HepG2 (cell line): ENCODE results near the gene TGM1. TPM values are rescaled to one million over a fixed set of nuclear protein-coding genes. Genes with fewer than 3 reads are reported as not detected.

Experiments
- ATAC-seq: fragments of 200-7000 bp; cut with Tn5 transposase; 3 replicates; pipeline ENCODE4 v1.9.1; 2020; ENCODE audit warnings: mild to moderate bottlenecking, moderate library complexity
- BruUV-seq: library from RNA; stranded (reverse); fragments of 400-500 nt; replicated peaks from 2 replicates; lab custom pipeline; 2021; lab: Mats Ljungman, UMichigan
- CTCF ChIA-PET: fragments of 300-600 bp; formaldehyde crosslinking; extraction: SDS; loops from one replicate; lab custom pipeline; 2021; ENCODE audit warnings: low total read pairs, inconsistent platforms, low intra/inter-chr PET ratio; lab: Yijun Ruan, JAX
- POLR2A ChIA-PET: fragments of 350-600 bp; sonication (Branson Sonifier 250); formaldehyde crosslinking; loops from one replicate; lab custom pipeline; 2020; ENCODE audit warnings: antibody characterized with exemption, inconsistent platforms; lab: Yijun Ruan, JAX
- DNase-seq: peaks from one replicate; pipeline ENCODE4 v3.0.0-alpha.2; 2015; ENCODE audit warnings: low spot score
- FAIRE-seq: peaks from 3 replicates; lab custom pipeline; 2011; peaks lifted over from hg19 to GRCh38; lab: Jason Lieb, UNC
- H2AFZ ChIP-seq: one replicate; pipeline ENCODE4 v1.6.1; 2011; ENCODE audit warnings: low read length, inconsistent platforms
- H3K27ac ChIP-seq: fragments of 300-600 bp; 3 replicates; pipeline ENCODE4 v1.8.0; 2011; ENCODE audit warnings: mixed run types, mild to moderate bottlenecking, mixed read lengths, low read length, inconsistent platforms; ENCODE audit not compliant: insufficient read depth; ENCODE audit errors: extremely low read length
- H3K27me3 ChIP-seq, 2 experiments: fragments of 200-600 bp in 1 of 2; 2 replicates in 1 of 2; 3 replicates in 1 of 2; pipeline versions ENCODE4 v1.6.0 to v1.8.0; 2011; ENCODE audit warnings: low read length in 2 of 2, mild to moderate bottlenecking in 2 of 2, moderate library complexity in 2 of 2, inconsistent platforms in 1 of 2; ENCODE audit not compliant: insufficient read depth in 2 of 2, control insufficient read depth in 1 of 2
- H3K36me3 ChIP-seq, 2 experiments: fragments of 200-600 bp in 1 of 2; replicated peaks in 1 of 2; 2 replicates in 1 of 2; 3 replicates in 1 of 2; pipeline versions ENCODE4 v1.5.1 to v1.8.0; 2011; ENCODE audit warnings: low read length in 2 of 2, inconsistent platforms in 1 of 2; ENCODE audit not compliant: insufficient read depth in 2 of 2, control insufficient read depth in 1 of 2
- H3K4me1 ChIP-seq: 2 replicates; pipeline ENCODE4 v1.5.1; 2012; ENCODE audit warnings: low read length, inconsistent platforms; ENCODE audit not compliant: insufficient read depth
- H3K4me2 ChIP-seq: 2 replicates; pipeline ENCODE4 v1.6.0; 2011; ENCODE audit warnings: low read depth, low read length, inconsistent platforms
- H3K4me3 ChIP-seq, 3 experiments: fragments of 200-600 bp in 1 of 3; sonication (generic), shearing (Covaris generic) in 1 of 3; replicated peaks in 1 of 3; 2 replicates each; pipeline ENCODE4 v1.5.1; 2011 to 2016; ENCODE audit warnings: low read length in 3 of 3, inconsistent platforms in 2 of 3, low read depth in 2 of 3, mild to moderate bottlenecking in 2 of 3, control low read depth in 1 of 3, mixed read lengths in 1 of 3; ENCODE audit not compliant: insufficient read depth in 1 of 3
- H3K79me2 ChIP-seq: one replicate; pipeline ENCODE4 v1.6.1; 2011; ENCODE audit warnings: low read length, inconsistent platforms; ENCODE audit not compliant: insufficient read depth
- H3K9ac ChIP-seq: 2 replicates; pipeline ENCODE4 v1.6.0; 2011; ENCODE audit warnings: mild to moderate bottlenecking, low read depth, low read length, inconsistent platforms; ENCODE audit not compliant: insufficient read depth
- H3K9me3 ChIP-seq: 2 replicates; pipeline ENCODE4 v1.5.1; 2012; ENCODE audit warnings: mild to moderate bottlenecking, low read length
- H4K20me1 ChIP-seq: 2 replicates; pipeline ENCODE4 v1.6.0; 2011; ENCODE audit warnings: inconsistent platforms, mild to moderate bottlenecking, low read length, moderate library complexity; ENCODE audit not compliant: insufficient read depth
- FLYWCH1 ChIP-seq: sonication (generic); formaldehyde crosslinking; IDR thresholded peaks from 2 replicates; pipeline ENCODE4 v1.8.1; 2023; ENCODE audit warnings: mild to moderate bottlenecking, missing genetic modification reagents
- IRX3 ChIP-seq: sonication (generic); formaldehyde crosslinking; IDR thresholded peaks from 2 replicates; pipeline ENCODE4 v1.8.1; 2023; ENCODE audit warnings: mild to moderate bottlenecking, low read depth, missing genetic modification reagents, borderline replicate concordance
- NAIF1 ChIP-seq: sonication (generic); formaldehyde crosslinking; IDR thresholded peaks from 2 replicates; pipeline ENCODE4 v1.5.0; 2020; ENCODE audit warnings: mild to moderate bottlenecking, missing genetic modification reagents, borderline replicate concordance
- ONECUT2 ChIP-seq: sonication (generic); formaldehyde crosslinking; IDR thresholded peaks from 2 replicates; pipeline ENCODE4 v1.4.0; 2020; ENCODE audit warnings: missing genetic modification reagents
- WIZ ChIP-seq: sonication (generic); formaldehyde crosslinking; IDR thresholded peaks from 2 replicates; pipeline ENCODE4 v1.5.1; 2020; ENCODE audit warnings: mild to moderate bottlenecking, missing genetic modification reagents
- ZNF558 ChIP-seq: sonication (generic); formaldehyde crosslinking; IDR thresholded peaks from 2 replicates; pipeline ENCODE4 v1.9.0; 2022; ENCODE audit warnings: mild to moderate bottlenecking, missing genetic modification reagents, borderline replicate concordance
- ZNF569 ChIP-seq: sonication (generic); formaldehyde crosslinking; IDR thresholded peaks from 2 replicates; pipeline ENCODE4 v1.5.0; 2020; ENCODE audit warnings: mild to moderate bottlenecking, missing genetic modification reagents, moderate library complexity, borderline replicate concordance
- ZNF672 ChIP-seq: sonication (generic); formaldehyde crosslinking; IDR thresholded peaks from 2 replicates; pipeline ENCODE4 v1.8.1; 2022; ENCODE audit warnings: missing genetic modification reagents
- ZNF7 ChIP-seq: IDR thresholded peaks from 2 replicates; pipeline ENCODE4 v1.6.1; 2016; ENCODE audit warnings: missing biosample characterization, missing genetic modification reagents
- WGBS: methylation state at CpG from one replicate; pipeline ENCODE4 v1.1.6; 2017; ENCODE audit warnings: low lambda C conversion rate; 5-methylcytosine and 5-hydroxymethylcytosine counted together
- in situ Hi-C: cut with HindIII; loops from 2 replicates; pipeline ENCODE4 v1.10.0; 2017; ENCODE audit warnings: low pct_unique_long_range_greater_than_20kb; ENCODE audit not compliant: extremely low pct_ligation_motif_present
- intact Hi-C: fragments of 100-400 bp; cut with micrococcal nuclease; formaldehyde crosslinking; loops from one replicate; pipeline ENCODE4 v1.10.0; 2022; ENCODE audit not compliant: unreplicated experiment
- polyA plus RNA-seq, 8 experiments: library from polyadenylated mRNA; depleted of rRNA in 3 of 8; stranded (reverse) in 7 of 8; unstranded in 1 of 8; fragments of >200 nt; fragmentation: Illumina TruSeq in 4 of 8; extraction: Trizol in 4 of 8; gene quantifications; 2 replicates each; pipeline versions ENCODE4 v1.2.1 to v1.2.3, GENCODE V29; 2011 to 2016; ENCODE audit warnings: low read depth in 4 of 8, missing spikeins in 1 of 8, mixed read lengths in 1 of 8; ENCODE audit not compliant: insufficient read depth in 1 of 8
- total RNA-seq, 5 experiments: library from RNA; depleted of rRNA; stranded (reverse); fragments of >200 nt; fragmentation: Illumina TruSeq; extraction: Trizol; gene quantifications; 2 replicates each; pipeline ENCODE4 v1.2.3, GENCODE V29; 2016; ENCODE audit warnings: low read depth in 1 of 5
- TF ChIP-seq, protein P1 (sequence below), 2 experiments: fragments of 450-650 bp in 1 of 2; sonication (generic) in 1 of 2; formaldehyde crosslinking; IDR thresholded peaks; 2 replicates each; pipeline versions ENCODE4 v1.5.0 to v1.8.0; 2020 to 2022; ENCODE audit warnings: mild to moderate bottlenecking in 1 of 2, missing genetic modification reagents in 1 of 2
- TF ChIP-seq, protein P2 (sequence below): sonication (generic); formaldehyde crosslinking; conservative IDR thresholded peaks from 2 replicates; pipeline ENCODE4 v1.8.1; 2023; ENCODE audit warnings: missing genetic modification reagents
- TF ChIP-seq, protein P3 (sequence below): sonication (generic); formaldehyde crosslinking; IDR thresholded peaks from 2 replicates; pipeline ENCODE4 v1.8.0; 2022; ENCODE audit warnings: low read depth, missing genetic modification reagents
- TF ChIP-seq, protein P4 (sequence below): sonication (generic); formaldehyde crosslinking; IDR thresholded peaks from 2 replicates; pipeline ENCODE4 v1.4.0; 2020; ENCODE audit warnings: mild to moderate bottlenecking, missing genetic modification reagents, borderline replicate concordance
- TF ChIP-seq, protein P5 (sequence below): IDR thresholded peaks from 2 replicates; pipeline ENCODE4 v1.6.1; 2016; ENCODE audit warnings: missing genetic modification reagents, missing compliant biosample characterization

The TGM1 gene
- total and polyA plus RNA-seq, 2 of the 13 experiments (the other 11 are each of a cell fraction or from before 2014, with no cell fraction given) = 3.2 to 10.6 TPM

DNA sequence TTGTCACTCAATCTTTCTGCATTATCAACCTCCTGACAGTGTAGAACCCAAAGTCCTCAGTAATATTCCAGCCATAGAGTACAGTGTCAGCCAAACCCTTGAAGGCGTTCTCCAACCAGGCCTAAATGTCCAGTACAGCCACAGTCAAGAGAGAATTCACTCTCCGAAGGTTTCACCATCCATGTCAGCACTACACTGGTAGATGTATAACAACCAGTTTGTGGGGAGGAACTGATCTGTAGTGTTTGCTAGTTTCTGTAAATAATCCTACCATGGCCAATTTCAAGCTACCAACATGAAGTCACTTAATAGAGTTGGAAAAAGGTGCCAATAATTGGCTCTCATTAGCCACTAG, 46.7 kb downstream of the TGM1 start:
- Histone ChIP-seq H3K36me3 (peaks cover 8 to 15% of the 10 kb centered on the region in 2 experiments; a peak in 4 of 5 replicates), H3K79me2 (peaks cover 22% of the 10 kb centered on the region), H3K4me2 (peak overlapping the region; percentile 93), H3K27me3 (no peaks in the 10 kb centered on the region; a peak in 1 of 5 replicates), H3K4me3 (peak overlapping the region in 1 of 3 experiments; percentile 98; a peak in 1 of 6 replicates), H3K27ac (peak overlapping the region; percentile 1), H4K20me1 (no peaks in the 10 kb centered on the region), H3K9me3 (no peaks in the 10 kb centered on the region), H3K9ac (peak overlapping the region; percentile 81), H2AFZ (no peak overlapping the region), H3K4me1 (peaks cover 38% of the 10 kb centered on the region)
- no TSS peak for BruUV-seq
- intact Hi-C loops = loop anchor here (1.0 to 2.0 kb wide), 4 partner anchors 16 to 81 kb away; partner anchors contain the start of genes GMPR2, NEDD8, RABGGTA and TINF2
- ATAC-seq = no peak
- ChIA-PET POLR2A (interaction anchor here (0.9 to 8.1 kb wide), 28 partner anchors 9 to 1122 kb away, joined by 3 to 230 read pairs (median 8); partner anchors contain the start of genes ACIN1, C14orf119, CIDEB and DCAF11), CTCF (interaction anchor here (1.3 to 3.1 kb wide), 5 partner anchors 16 to 92 kb away, joined by 7 to 44 read pairs (median 10); partner anchors contain the start of genes CIDEB, GMPR2, NEDD8 and RABGGTA)
- in situ Hi-C loops = no loop called here
- DNase-seq = no peak
- WGBS = 94% methylated on average over 2 of the region's 2 CpGs
- FAIRE-seq = no peak
- TF ChIP-seq, protein P1, sequence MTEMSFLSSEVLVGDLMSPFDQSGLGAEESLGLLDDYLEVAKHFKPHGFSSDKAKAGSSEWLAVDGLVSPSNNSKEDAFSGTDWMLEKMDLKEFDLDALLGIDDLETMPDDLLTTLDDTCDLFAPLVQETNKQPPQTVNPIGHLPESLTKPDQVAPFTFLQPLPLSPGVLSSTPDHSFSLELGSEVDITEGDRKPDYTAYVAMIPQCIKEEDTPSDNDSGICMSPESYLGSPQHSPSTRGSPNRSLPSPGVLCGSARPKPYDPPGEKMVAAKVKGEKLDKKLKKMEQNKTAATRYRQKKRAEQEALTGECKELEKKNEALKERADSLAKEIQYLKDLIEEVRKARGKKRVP (CRISPR knock-in tag; IDR thresholded peaks at IDR 0.05) = no peak
- TF ChIP-seq ZNF672 (CRISPR knock-in tag) (no peak), ZNF569 (CRISPR knock-in tag) (no peak), NAIF1 (CRISPR knock-in tag) (0 out of 2 replicates have a peak, but pooled peaks have one; percentile 3), WIZ (CRISPR knock-in tag) (peak; percentile 8; the same call in 1 of the 2 replicates), FLYWCH1 (peak; percentile 90; the same call in 1 of the 2 replicates), ZNF558 (no peak), IRX3 (CRISPR knock-in tag) (peak; percentile 44; the same call in 1 of the 2 replicates), ONECUT2 (CRISPR knock-in tag) (0 out of 2 replicates have a peak, but pooled peaks have one; percentile 2), ZNF7 (CRISPR knock-in tag) (0 out of 2 replicates have a peak, but pooled peaks have one; percentile 2)
- TF ChIP-seq, protein P2, sequence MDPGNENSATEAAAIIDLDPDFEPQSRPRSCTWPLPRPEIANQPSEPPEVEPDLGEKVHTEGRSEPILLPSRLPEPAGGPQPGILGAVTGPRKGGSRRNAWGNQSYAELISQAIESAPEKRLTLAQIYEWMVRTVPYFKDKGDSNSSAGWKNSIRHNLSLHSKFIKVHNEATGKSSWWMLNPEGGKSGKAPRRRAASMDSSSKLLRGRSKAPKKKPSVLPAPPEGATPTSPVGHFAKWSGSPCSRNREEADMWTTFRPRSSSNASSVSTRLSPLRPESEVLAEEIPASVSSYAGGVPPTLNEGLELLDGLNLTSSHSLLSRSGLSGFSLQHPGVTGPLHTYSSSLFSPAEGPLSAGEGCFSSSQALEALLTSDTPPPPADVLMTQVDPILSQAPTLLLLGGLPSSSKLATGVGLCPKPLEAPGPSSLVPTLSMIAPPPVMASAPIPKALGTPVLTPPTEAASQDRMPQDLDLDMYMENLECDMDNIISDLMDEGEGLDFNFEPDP (CRISPR knock-in tag) = no peak
- TF ChIP-seq, protein P3, sequence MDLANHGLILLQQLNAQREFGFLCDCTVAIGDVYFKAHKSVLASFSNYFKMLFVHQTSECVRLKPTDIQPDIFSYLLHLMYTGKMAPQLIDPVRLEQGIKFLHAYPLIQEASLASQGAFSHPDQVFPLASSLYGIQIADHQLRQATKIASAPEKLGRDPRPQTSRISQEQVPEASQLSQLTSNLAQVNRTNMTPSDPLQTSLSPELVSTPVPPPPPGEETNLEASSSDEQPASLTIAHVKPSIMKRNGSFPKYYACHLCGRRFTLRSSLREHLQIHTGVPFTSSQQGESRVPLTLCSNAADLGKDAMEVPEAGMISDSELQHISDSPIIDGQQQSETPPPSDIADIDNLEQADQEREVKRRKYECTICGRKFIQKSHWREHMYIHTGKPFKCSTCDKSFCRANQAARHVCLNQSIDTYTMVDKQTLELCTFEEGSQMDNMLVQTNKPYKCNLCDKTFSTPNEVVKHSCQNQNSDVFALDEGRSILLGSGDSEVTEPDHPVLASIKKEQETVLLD (CRISPR knock-in tag) = 0 out of 2 replicates have a peak, but pooled peaks have one; percentile 6
- TF ChIP-seq, protein P4, sequence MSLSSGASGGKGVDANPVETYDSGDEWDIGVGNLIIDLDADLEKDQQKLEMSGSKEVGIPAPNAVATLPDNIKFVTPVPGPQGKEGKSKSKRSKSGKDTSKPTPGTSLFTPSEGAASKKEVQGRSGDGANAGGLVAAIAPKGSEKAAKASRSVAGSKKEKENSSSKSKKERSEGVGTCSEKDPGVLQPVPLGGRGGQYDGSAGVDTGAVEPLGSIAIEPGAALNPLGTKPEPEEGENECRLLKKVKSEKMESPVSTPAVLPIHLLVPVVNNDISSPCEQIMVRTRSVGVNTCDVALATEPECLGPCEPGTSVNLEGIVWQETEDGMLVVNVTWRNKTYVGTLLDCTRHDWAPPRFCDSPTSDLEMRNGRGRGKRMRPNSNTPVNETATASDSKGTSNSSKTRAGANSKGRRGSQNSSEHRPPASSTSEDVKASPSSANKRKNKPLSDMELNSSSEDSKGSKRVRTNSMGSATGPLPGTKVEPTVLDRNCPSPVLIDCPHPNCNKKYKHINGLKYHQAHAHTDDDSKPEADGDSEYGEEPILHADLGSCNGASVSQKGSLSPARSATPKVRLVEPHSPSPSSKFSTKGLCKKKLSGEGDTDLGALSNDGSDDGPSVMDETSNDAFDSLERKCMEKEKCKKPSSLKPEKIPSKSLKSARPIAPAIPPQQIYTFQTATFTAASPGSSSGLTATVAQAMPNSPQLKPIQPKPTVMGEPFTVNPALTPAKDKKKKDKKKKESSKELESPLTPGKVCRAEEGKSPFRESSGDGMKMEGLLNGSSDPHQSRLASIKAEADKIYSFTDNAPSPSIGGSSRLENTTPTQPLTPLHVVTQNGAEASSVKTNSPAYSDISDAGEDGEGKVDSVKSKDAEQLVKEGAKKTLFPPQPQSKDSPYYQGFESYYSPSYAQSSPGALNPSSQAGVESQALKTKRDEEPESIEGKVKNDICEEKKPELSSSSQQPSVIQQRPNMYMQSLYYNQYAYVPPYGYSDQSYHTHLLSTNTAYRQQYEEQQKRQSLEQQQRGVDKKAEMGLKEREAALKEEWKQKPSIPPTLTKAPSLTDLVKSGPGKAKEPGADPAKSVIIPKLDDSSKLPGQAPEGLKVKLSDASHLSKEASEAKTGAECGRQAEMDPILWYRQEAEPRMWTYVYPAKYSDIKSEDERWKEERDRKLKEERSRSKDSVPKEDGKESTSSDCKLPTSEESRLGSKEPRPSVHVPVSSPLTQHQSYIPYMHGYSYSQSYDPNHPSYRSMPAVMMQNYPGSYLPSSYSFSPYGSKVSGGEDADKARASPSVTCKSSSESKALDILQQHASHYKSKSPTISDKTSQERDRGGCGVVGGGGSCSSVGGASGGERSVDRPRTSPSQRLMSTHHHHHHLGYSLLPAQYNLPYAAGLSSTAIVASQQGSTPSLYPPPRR (CRISPR knock-in tag) = no peak
- TF ChIP-seq, protein P5, sequence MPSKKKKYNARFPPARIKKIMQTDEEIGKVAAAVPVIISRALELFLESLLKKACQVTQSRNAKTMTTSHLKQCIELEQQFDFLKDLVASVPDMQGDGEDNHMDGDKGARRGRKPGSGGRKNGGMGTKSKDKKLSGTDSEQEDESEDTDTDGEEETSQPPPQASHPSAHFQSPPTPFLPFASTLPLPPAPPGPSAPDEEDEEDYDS = no peak
